22Rv1 (cell line): ENCODE results near the gene DRD2.

Experiments
- ZFX ChIP-seq: fragments of 450-650 bp; IDR thresholded peaks from 2 replicates; pipeline ENCODE4 v1.6.1; 2017; ENCODE audit warnings: antibody characterized with exemption, borderline replicate concordance
- TF ChIP-seq, protein P1 (sequence below): fragments of 450-650 bp; IDR thresholded peaks from 2 replicates; pipeline ENCODE4 v1.5.1; 2017; ENCODE audit warnings: mild to moderate bottlenecking

DNA sequence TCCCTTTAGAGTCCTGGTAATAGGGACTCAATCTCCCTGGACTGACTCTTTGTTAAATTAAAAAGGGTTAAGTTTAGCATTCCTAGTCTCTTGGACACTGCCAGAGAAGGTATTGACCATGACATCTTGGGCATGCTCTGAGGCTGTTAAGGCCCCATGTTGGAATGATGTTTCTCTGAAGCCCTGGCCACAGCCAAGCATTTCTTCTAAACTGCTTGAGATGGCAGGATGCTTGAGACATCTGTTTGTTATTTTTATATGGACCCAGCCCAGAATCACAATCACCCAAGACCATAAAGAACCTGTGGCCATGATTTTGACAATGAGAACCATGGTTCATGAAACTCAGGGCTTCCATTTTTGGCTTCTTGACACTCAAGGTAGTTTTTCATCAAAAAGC, 93.1 kb downstream of the DRD2 start:
- TF ChIP-seq, protein P1, sequence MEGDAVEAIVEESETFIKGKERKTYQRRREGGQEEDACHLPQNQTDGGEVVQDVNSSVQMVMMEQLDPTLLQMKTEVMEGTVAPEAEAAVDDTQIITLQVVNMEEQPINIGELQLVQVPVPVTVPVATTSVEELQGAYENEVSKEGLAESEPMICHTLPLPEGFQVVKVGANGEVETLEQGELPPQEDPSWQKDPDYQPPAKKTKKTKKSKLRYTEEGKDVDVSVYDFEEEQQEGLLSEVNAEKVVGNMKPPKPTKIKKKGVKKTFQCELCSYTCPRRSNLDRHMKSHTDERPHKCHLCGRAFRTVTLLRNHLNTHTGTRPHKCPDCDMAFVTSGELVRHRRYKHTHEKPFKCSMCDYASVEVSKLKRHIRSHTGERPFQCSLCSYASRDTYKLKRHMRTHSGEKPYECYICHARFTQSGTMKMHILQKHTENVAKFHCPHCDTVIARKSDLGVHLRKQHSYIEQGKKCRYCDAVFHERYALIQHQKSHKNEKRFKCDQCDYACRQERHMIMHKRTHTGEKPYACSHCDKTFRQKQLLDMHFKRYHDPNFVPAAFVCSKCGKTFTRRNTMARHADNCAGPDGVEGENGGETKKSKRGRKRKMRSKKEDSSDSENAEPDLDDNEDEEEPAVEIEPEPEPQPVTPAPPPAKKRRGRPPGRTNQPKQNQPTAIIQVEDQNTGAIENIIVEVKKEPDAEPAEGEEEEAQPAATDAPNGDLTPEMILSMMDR, result no peak
- TF ChIP-seq ZFX, result no peak
